Ascending aorta (tissue), 2 donors: Measurements from ENCODE around the gene SPO11. TPM values are rescaled to one million over a fixed set of nuclear protein-coding genes. Genes with fewer than 3 reads are reported as not detected.

ENCODE experiments used
- DNase-seq, 2 donors: peaks; one replicate each; pipeline ENCODE4 v3.0.0-alpha.2; 2019; ENCODE audit warnings: low spot score in 2 of 2
- H3K27ac ChIP-seq, 2 donors: fragments of 200-600 bp; sonication (generic); one replicate each; pipeline ENCODE4 v1.5.1; 2016 to 2017; ENCODE audit warnings: mild to moderate bottlenecking in 1 of 2
- H3K27me3 ChIP-seq: fragments of 200-600 bp; sonication (generic); one replicate; pipeline ENCODE4 v1.5.1; 2017
- H3K36me3 ChIP-seq, 2 donors: fragments of 200-600 bp; sonication (generic); one replicate each; pipeline ENCODE4 v1.5.1; 2016
- H3K4me1 ChIP-seq, 2 donors: fragments of 200-600 bp; sonication (generic); one replicate each; pipeline ENCODE4 v1.5.1; 2016 to 2017; ENCODE audit warnings: mild to moderate bottlenecking in 1 of 2
- H3K4me3 ChIP-seq, 2 donors: fragments of 200-600 bp; sonication (generic); one replicate each; pipeline ENCODE4 v1.5.1; 2016 to 2017; ENCODE audit warnings: mild to moderate bottlenecking in 1 of 2
- H3K9me3 ChIP-seq, 2 donors: fragments of 200-600 bp; sonication (generic); one replicate each; pipeline ENCODE4 v1.5.1; 2016
- intact Hi-C: fragments of 100-400 bp; cut with DNase I; formaldehyde crosslinking; loops from one replicate; pipeline ENCODE4 v1.15.1; 2023
- total RNA-seq: library from RNA; depleted of rRNA; stranded (reverse); fragments of >200 nt; gene quantifications from one replicate; pipeline ENCODE4 v1.1.0, GENCODE V29; 2016
- TF ChIP-seq, protein P1 (sequence below), 3 experiments: fragments of 200-600 bp in 2 of 3; fragments of 450-650 bp in 1 of 3; sonication (generic) in 2 of 3; IDR thresholded peaks; one replicate each; pipeline ENCODE4 v1.5.1; 2016 to 2019; ENCODE audit warnings: antibody characterized with exemption in 3 of 3, mild to moderate bottlenecking in 1 of 3, moderate library complexity in 1 of 3

SPO11 gene
- total RNA-seq, 1 donor from 2014 or later = not detected

DNA sequence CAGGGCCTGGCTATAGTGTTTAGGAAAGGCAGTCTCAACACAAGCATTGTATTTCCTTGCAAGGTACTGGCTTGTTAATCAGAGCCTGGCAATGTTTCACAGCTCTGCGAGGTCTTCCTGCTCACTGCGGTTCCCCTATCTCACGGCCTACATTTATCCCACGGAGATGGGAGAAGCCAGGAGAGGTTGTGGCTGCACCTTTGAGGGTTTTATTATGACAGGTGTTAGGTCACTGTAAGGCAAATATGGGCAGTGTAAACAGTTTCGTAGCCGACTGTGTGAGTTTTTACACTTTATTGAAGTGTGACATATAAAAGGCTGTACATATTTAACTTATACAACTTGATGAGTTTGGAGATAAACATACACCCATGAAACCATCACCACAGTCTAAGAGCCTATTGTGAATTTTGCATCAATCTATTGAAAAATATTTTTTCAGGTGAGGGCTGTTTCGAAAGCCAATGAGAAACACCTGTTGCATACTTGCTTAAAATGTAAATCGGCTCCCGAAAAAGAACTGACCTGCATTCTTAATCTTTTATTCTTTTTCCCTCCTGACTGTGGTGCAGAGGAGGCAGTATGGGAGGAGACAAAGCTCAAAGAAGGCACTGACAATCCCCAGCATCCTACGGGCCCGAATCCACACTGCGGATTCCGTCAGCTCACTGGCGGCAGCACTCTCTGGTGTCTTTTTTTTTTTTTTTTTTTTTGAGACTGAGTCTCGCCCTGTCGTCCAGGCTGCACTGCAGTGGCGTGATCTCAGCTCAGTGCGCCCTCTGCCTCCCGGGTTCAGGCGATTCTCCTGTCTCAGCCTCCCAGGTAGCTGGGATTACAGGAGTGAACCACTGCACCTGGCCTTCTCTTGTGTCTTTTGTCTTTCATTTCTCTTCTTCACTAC is 54.1 kb downstream of the SPO11 start:
- H3K4me3 ChIP-seq = no peak overlapping the region
- H3K4me1 ChIP-seq = no peaks in the 10 kb centered on the region
- peaks cover 9 to 17% of the 10 kb centered on the region in 2 donors for H3K36me3 ChIP-seq
- TF ChIP-seq, protein P1, sequence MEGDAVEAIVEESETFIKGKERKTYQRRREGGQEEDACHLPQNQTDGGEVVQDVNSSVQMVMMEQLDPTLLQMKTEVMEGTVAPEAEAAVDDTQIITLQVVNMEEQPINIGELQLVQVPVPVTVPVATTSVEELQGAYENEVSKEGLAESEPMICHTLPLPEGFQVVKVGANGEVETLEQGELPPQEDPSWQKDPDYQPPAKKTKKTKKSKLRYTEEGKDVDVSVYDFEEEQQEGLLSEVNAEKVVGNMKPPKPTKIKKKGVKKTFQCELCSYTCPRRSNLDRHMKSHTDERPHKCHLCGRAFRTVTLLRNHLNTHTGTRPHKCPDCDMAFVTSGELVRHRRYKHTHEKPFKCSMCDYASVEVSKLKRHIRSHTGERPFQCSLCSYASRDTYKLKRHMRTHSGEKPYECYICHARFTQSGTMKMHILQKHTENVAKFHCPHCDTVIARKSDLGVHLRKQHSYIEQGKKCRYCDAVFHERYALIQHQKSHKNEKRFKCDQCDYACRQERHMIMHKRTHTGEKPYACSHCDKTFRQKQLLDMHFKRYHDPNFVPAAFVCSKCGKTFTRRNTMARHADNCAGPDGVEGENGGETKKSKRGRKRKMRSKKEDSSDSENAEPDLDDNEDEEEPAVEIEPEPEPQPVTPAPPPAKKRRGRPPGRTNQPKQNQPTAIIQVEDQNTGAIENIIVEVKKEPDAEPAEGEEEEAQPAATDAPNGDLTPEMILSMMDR (IDR thresholded peaks at IDR 0.05) = no peak
- no peaks in the 10 kb centered on the region for H3K27me3 ChIP-seq
- H3K9me3 ChIP-seq = no peaks in the 10 kb centered on the region
- DNase-seq = no peak
- no peak overlapping the region for H3K27ac ChIP-seq
- intact Hi-C loops = loop anchor here (5.0 to 10.0 kb wide), 2 partner anchors 209 to 831 kb away; no protein-coding TSS in a partner anchor

DNA sequence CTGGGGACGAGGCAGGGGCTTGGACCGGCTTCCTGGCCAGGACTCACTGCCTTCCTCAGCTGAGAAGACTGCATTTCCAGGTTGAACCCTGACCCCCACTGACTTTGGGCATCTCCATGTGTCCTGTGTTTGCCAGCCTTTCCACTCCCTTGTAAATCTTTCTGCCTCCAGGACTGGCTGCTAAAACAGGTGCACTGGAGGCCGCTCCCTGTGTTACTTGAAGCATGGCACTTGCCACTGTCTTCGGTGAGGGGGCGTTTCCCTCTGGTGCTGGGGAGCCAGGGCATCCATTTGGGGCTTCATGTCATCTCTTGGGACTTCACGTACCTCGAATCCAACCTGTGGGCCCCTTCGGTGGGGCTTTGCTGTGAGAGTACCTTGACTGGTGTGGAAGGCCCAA is 54.9 kb downstream of the SPO11 start:
- Histone ChIP-seq H3K27me3 (no peaks in the 10 kb centered on the region), H3K4me1 (peaks cover 0 to 2% of the 10 kb centered on the region in 2 donors), H3K9me3 (no peaks in the 10 kb centered on the region), H3K4me3 (no peak overlapping the region), H3K27ac (no peak overlapping the region), H3K36me3 (peaks cover 7 to 9% of the 10 kb centered on the region in 2 donors)
- TF ChIP-seq, protein P1 (IDR thresholded peaks at IDR 0.05) = no peak
- peak in 1 of 2 donors; percentile 57 for DNase-seq
- intact Hi-C loops = loop anchor here (5.0 to 10.0 kb wide), 2 partner anchors 208 to 830 kb away; no protein-coding TSS in a partner anchor

DNA sequence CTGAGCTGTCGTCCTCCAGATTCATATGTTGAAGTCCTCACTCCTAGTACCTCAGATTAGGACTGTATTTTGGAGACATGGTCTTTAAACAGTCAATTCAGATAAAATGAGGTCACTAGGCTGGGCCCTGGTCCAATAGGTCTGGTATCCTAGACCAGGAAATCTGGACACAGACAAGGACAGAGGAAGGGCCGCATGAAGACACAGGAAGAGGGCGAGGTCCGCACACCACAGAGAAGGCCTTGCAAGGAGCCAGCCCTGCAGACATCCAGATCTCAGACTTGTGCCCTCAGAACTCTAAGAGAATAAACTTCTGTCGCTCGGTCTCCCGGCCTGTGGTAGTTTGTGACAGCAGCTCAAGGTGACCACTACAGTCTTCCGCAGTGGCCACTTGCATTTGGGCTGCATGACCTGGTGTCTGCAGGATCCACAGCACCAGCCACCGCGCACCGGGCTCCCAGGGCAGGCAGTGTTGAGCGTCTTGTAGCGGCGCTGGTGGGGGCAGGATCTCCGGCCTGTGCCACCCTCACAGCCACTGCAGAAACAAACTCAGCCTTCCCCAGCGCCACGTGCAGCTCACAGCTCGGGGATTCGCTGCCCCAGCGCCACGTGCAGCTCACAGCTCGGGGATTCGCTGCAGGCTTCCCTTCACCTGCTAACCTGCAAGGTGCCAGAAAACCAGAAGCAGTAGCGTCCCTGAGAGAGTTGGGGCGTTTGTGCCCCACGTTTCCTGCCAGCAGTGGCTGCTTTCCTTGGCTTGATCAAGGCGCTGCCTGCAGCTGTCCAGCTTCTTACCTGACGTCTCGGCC is 55.6 kb downstream of the SPO11 start:
- TF ChIP-seq, protein P1 (IDR thresholded peaks at IDR 0.05) = no peak
- peak in 1 of 2 donors; percentile 58 for DNase-seq
- no peaks in the 10 kb centered on the region for H3K27me3 ChIP-seq
- H3K9me3 ChIP-seq = no peaks in the 10 kb centered on the region
- H3K36me3 ChIP-seq = peaks cover 5 to 9% of the 10 kb centered on the region in 2 donors
- intact Hi-C loops = loop anchor here (5.0 to 10.0 kb wide), 2 partner anchors 207 to 830 kb away; no protein-coding TSS in a partner anchor
- peaks cover 3 to 9% of the 10 kb centered on the region in 2 donors for H3K4me1 ChIP-seq
- H3K27ac ChIP-seq = no peak overlapping the region
- no peak overlapping the region for H3K4me3 ChIP-seq

DNA sequence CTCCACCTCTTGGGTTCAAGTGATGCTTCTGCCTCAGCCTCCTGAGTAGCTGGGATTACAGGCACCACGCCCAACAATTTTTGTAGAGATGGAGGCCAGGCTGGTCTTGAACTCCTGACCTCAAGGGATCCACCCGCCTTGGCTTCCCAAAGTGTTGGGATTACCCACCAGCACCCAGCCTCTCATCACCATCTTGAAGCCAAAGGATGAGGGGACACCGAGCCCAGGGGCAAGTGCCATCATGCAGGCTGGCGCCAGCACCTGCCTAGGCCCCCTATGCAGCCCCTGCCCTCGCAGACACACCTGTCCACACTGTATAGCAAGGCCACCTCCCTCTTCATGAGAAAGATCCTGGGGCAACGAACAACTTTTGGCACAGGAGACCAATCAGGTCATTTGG is 56.3 kb downstream of the SPO11 start:
- H3K36me3 ChIP-seq = peaks cover 0 to 1% of the 10 kb centered on the region in 2 donors
- no peak overlapping the region for H3K27ac ChIP-seq
- no peak overlapping the region for H3K4me3 ChIP-seq
- peaks cover 3 to 12% of the 10 kb centered on the region in 2 donors for H3K4me1 ChIP-seq
- DNase-seq = no peak
- no peaks in the 10 kb centered on the region for H3K27me3 ChIP-seq
- no peaks in the 10 kb centered on the region for H3K9me3 ChIP-seq
- TF ChIP-seq, protein P1 (IDR thresholded peaks at IDR 0.05) = no peak
- intact Hi-C loops = loop anchor here (10.0 kb wide), 1 partner anchor 829 kb away; no protein-coding TSS in a partner anchor

DNA sequence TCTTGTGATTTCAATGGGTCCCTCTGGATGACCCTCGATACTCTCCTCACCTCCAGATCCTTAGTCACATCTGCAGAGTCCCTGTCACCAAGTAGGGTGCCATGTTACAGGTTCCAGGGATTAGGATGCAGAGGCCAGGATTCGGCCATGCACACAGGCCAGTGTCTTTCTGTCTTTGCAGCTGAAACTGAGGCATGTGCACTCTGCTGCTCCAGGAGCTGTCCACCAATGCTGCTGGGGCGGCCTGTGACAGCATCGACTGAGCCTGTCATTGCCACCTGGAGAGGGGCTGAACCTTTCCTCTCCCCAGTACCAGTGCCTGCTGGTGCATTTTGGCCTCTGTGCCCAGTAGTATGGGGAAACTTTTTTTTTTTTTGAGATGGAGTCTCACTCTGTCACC is 57.2 kb downstream of the SPO11 start:
- no peaks in the 10 kb centered on the region for H3K27me3 ChIP-seq
- DNase-seq = peak in 1 of 2 donors; percentile 61
- peaks cover 3 to 12% of the 10 kb centered on the region in 2 donors for H3K4me1 ChIP-seq
- intact Hi-C loops = loop anchor here (10.0 kb wide), 1 partner anchor 828 kb away; no protein-coding TSS in a partner anchor
- no peak overlapping the region for H3K4me3 ChIP-seq
- H3K36me3 ChIP-seq = no peaks in the 10 kb centered on the region
- no peak overlapping the region for H3K27ac ChIP-seq
- H3K9me3 ChIP-seq = no peaks in the 10 kb centered on the region
- TF ChIP-seq, protein P1 (IDR thresholded peaks at IDR 0.05) = no peak
